Right lung (tissue), 10 donors: Measurements from ENCODE around the gene MCU. TPM values are rescaled to one million over a fixed set of nuclear protein-coding genes. Genes with fewer than 3 reads are reported as not detected.
"Not testable (repeated sequence)": the region's sequence is repeated elsewhere in the genome, so short reads cannot be mapped to it uniquely, and the experiment has no call there.

ENCODE experiments used
- DNase-seq, 2 donors: peaks; one replicate each; pipeline ENCODE4 v3.0.0-alpha.2; 2013
- long read RNA-seq, 8 donors: transcript quantifications; one replicate each; lab custom pipeline, GENCODE V29; 2026
- polyA plus RNA-seq, 5 donors: library from polyadenylated mRNA; unstranded; fragments of 120-200 nt; gene quantifications; one replicate each; pipeline versions ENCODE4 v1.2.1 to v1.2.3, GENCODE V29; 2013; ENCODE audit warnings: inconsistent platforms in 1 of 5, low replicate concordance in 1 of 5; ENCODE audit not compliant: insufficient read length in 5 of 5, insufficient read depth in 1 of 5

Gene MCU
- polyA plus RNA-seq: 10 to 100 TPM; 30.6 to 50.6 (median 45.1) TPM
- long read RNA-seq, donor 1, transcript MCU-202 (8 exons, 2,949 nt): major isoform, 14 of 19 reads
- long read RNA-seq, donor 1, partial matches to known transcripts: 5 of 19 reads
- long read RNA-seq, donor 1, other reads (novel, unspliced or antisense): 0 of 19 reads
- long read RNA-seq, donor 2, partial matches to known transcripts: 0 of 1 reads
- long read RNA-seq, donor 2, other reads (novel, unspliced or antisense): 0 of 1 reads
- long read RNA-seq, donor 3, transcript MCU-202 (8 exons, 2,949 nt): major isoform, 10 of 11 reads
- long read RNA-seq, donor 3, partial matches to known transcripts: 0 of 11 reads
- long read RNA-seq, donor 3, other reads (novel, unspliced or antisense): 0 of 11 reads
- long read RNA-seq, donor 4, transcript MCU-202 (8 exons, 2,949 nt): major isoform, 8 of 10 reads
- long read RNA-seq, donor 4, partial matches to known transcripts: 0 of 10 reads
- long read RNA-seq, donor 4, other reads (novel, unspliced or antisense): 0 of 10 reads
- long read RNA-seq, donor 5, transcript MCU-202 (8 exons, 2,949 nt): major isoform, 6 of 13 reads
- long read RNA-seq, donor 5, partial matches to known transcripts: 6 of 13 reads
- long read RNA-seq, donor 5, other reads (novel, unspliced or antisense): 0 of 13 reads
- long read RNA-seq, donor 6, transcript MCU-202 (8 exons, 2,949 nt): major isoform, 11 of 11 reads
- long read RNA-seq, donor 6, partial matches to known transcripts: 0 of 11 reads
- long read RNA-seq, donor 6, other reads (novel, unspliced or antisense): 0 of 11 reads
- long read RNA-seq, donor 7, transcript MCU-202 (8 exons, 2,949 nt): major isoform, 6 of 17 reads
- long read RNA-seq, donor 7, partial matches to known transcripts: 11 of 17 reads
- long read RNA-seq, donor 7, other reads (novel, unspliced or antisense): 0 of 17 reads
- long read RNA-seq, donor 8, transcript MCU-202 (8 exons, 2,949 nt): major isoform, 5 of 5 reads
- long read RNA-seq, donor 8, partial matches to known transcripts: 0 of 5 reads
- long read RNA-seq, donor 8, other reads (novel, unspliced or antisense): 0 of 5 reads

DNA sequence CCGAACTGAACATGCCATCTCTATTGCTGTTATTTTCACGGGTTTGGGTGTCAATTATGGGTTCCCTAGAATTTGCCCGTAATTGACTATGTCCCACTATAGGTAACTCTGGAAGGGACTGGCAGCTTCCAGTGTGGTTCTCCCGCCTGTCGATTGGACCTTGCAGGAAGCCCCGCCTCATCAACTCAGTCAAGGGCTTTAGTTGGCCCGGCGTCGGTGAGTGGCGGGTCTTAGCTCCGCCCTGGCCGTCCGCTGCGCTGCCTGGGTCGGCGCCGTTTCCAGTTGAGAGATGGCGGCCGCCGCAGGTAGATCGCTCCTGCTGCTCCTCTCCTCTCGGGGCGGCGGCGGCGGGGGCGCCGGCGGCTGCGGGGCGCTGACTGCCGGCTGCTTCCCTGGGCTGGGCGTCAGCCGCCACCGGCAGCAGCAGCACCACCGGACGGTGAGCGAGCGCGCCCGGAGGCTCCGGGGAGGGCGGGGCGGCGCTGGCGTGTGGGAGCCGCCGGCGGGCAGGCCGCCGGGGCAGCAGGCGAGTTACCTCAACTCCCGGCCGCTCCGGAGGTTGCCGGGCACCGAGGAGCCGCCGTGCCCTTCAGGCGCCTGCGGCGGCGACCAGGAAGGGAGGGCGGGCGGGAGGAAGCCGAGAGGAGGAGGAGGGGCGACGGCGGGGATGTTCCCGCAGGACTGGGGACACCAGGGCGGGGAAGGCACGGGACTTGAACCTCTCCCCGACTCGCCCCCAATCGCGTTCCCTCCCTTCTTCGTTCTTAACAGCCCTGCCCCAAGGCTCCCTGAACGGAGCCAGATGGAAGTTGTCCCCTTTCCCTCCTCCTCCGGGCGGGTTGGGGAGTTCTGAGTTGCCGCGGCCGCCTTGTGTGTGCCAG, at the start of gene MCU:
Gene MCU, plus strand, starts transcription at position 281 of the 881 bp plus-strand sequence. Its CDS starts 9 bp downstream, at position 290.
- DNase-seq: peak; percentile 88 to 91

GRCh38 chr10:72642318-72642717, 49.6 kb upstream of the MCU start:
- DNase-seq: no peak

DNA sequence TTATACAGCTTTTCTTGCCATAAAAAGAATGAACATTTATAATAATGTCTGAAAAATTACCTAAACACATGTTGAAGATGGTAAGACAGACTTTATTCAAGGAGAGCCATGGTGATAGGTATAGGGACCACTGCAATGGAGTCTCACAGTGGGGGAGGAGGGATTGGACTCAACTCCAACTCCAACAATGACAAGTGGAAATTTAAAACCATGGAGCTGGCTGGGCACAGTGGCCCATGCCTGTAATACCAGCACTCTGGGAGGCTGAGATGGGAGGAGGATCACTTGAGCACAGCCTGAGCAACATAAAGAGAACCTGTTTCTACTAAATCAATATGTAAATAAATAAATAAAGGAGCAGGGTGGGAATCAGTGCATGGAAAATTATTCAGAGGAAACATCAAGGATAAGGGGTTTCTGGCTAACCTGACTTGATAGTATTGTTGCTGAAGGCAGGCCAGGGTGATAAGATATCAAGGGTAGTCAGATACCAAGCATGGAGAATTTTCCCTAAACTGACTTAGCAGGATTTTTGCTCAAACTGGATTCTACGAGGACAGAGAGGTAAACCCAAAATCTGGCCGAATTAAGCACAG, 46.6 kb upstream of the MCU start:
- DNase-seq: no peak

- not testable (repeated sequence) for DNase-seq
Observed at GRCh38 chr10:72646971-72647370, 45.0 kb upstream of the MCU start.

DNA sequence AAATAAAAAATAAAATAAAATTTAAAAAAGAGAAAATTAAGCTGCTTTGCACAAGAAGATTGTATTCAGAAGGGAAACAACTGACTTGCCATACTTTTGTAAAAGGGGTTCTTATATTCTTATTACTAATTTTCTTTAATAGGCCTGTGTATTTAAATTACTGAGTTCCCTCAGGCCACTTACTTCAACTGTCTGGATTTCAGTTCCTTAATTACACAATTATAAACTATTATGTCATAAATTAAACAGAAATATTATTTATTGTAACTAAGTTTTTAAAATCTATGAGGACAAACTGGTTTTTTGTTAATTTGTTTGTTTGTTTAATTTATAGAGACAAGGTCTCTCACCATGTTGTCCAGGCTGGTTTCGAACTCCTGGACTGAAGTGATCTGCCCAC, 43.6 kb upstream of the MCU start:
- DNase-seq: no peak

DNA sequence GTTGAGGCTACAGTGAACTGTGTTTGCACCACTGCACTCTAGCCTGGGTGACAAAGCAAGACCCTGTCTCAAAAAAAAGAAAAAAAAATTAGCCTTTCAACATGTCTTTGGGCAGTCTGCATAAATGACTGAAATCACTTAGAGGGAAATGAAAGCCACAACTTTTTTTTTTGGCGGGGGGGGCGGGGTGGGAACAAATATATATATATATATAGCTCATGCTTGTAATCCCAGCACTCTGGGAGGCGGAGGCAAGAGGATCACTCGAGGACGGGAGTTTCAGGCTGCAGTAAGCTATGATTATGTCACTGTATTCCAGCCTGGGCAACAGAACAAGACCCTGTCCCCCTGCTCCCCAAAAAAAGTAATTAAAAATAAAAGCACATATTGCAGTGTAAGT, 42.7 kb upstream of the MCU start:
- no peak for DNase-seq

GRCh38 chr10:72653383-72654096, 38.4 kb upstream of the MCU start:
- no peak for DNase-seq

- DNase-seq: no peak
Observed at GRCh38 chr10:72654720-72655119, 37.2 kb upstream of the MCU start.

DNA sequence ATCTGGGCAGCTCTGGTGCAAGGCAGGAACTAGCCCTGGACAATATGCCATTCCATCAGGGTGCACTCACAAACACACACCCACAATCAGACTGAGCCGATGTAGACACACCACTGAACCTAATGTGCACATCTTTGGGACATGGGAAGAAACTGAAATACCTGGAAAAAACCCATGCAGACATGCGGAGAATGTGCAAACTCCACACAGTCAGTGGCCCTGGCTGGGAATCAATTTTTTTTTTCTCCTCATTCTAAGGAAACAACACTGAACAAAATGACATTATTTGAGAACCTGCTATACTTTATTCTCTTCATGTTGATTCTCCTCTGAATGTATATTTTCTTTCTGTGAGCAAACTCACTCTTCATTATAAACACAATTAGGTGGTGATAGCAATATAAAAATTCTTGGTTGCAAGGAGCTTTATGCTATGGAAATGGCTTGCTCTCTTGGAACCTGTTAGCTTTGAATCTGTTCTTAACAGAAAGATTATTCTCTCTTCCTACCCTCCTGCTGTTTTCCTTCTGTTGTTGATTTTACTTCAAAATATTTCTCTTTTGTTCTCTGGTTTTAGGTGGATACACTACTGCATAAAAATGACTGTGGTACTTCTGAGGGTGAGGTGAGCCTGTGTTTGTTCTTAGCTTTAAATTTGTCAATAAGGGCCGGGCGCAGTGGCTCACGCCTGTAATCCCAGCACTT, 33.1 kb upstream of the MCU start:
- DNase-seq: no peak

- DNase-seq: no peak
Observed at GRCh38 chr10:72659694-72660093, 32.2 kb upstream of the MCU start.

DNA sequence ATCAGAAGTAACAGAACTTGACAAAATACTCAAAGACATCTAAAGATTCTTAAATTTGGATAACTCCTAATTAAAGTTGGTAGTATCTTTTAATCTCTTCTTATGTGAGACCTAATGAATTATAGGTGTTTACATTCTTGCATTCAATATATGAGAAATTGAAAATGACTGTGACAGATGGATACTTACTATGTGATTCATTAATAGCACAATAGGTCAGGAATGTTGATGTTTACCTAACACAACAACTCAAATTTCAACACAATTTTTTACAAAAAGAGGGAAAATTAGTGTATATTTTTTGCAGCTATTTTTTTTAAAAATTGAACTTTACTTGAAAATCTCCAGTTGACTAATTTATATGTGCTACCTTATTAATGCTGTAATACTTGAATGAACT, 31.7 kb upstream of the MCU start:
- no peak for DNase-seq

DNA sequence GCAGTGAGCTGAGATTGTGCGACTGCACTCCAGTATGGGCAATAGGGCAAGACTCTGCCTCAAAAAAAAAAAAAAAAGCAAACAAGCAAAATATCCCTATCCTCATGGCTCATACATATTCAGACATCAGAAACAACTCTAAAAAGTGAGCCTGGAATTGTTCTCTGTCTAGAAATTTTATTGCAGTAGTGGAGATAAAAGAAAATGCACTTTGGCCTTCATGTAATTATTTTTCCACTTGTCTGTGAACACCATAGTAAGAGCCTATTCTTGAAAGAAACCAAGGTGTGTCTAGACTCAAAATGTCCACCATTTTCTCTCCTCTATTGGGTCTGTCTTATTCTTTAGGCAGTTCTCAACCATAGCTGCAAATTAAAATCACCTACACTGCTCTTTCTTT, 30.5 kb upstream of the MCU start:
- DNase-seq: no peak

GRCh38 chr10:72663971-72664370, 28.0 kb upstream of the MCU start:
- DNase-seq: no peak

DNA sequence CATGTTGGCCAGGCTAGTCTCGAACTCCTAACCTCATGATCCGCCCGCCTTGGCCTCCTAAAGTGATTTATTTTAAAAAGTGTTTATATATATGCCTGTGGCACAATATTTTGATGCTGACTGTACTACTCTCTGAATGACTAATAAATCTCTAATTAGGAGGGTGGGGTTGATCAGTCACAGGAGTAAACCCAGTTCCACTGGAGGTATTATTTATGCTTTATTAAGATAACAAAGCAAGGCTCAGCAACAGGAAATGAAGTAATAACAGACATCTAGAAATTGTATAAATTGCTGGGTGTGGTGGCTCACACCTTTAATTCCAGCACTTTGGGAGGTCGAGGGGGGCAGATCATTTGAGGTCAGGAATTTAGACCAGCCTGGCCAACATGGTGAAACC, 26.0 kb upstream of the MCU start:
- no peak for DNase-seq

DNA sequence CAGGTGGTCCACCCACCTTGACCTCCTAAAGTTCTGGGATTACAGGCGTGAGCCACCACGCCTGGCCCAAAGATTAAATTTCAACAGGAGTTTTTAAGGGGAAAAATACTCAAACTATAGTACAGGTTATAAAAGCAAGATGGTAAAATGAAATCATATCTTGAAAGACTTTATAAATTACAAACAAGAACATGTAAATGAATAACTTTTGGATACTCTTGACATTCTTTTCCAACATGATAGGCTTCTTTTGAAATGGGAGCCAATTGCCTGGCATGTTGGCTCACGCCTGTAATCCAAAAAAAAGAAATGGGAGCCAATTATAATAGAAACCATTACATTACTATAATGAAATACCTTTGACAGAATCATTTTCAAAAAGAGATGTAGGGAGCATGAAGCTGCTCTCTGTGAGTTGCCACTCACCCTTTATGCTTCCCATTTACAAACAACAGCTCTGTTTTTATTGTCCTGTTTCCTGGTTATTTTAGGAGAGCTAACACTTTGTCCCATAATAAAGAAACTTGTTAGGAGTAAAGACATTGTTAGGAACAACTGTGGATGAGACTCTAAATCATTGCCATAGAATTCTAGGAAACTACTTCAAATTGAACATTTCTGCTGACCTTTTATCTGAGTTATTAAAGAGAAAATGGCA, 24.6 kb upstream of the MCU start:
- no peak for DNase-seq

DNA sequence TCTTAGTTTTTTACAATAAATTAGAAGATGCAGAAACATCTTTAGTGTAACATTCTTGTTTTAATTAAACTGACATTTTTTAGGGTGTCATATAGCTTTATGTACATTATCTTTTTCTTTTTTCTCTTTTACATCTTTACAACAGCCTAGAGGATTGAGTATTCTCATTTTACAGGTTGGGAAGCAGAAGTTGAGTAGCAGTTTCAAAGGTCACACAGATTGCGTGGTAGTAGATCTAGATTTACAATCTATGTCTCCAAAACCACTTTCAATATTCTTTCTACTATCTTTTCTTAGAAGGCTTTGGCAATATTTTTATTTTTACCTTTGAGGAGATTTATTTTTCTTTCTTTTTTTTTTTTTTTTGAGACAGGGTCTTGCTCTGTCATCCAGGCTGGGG, 18.7 kb upstream of the MCU start:
- no peak for DNase-seq

- DNase-seq: not testable (repeated sequence)
Observed at GRCh38 chr10:72674174-72674573, 17.8 kb upstream of the MCU start.

DNA sequence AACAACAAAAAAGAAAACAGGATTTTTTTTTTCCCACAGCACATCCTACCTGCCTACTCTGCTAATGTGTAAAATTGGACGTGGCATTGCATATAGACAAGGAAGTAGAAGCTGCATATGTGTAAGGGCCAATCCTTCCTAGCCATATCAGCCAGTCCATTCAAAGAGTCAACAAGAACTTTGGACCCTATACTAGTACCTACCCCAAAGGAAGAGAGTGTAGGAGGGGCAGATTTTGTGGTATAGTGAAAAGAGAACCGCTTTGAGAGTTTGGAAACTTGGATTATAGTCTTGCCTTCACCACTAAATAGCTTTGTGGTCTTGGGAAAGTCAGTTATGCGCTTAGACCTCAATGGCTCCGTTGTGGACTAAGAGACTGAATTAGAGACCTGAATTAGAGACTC, 12.1 kb upstream of the MCU start:
- DNase-seq: no peak

DNA sequence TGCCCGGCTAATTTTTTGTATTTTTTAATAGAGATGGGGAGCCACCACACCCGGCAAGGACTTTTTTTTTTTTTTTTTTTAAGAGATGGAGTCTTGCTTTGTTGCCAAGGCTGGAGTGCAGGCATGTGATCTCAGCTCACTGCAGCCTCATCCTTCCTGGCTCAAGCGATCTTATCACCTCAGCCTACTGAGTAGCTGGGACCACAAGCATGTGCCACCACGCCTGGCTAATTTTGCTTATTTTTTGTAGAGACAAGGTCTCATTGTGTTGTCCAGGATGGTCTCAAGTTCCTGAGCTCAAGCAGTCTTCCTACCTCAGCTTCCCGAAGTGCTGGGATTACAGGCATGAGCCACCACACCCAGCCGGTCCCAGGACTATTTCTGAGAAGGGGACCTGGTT, 9.3 kb upstream of the MCU start:
- no peak for DNase-seq
